Stimulated activated CD8-positive, alpha-beta memory T cell treated with anti-CD3 and anti-CD28 coated beads, Interleukin-15, amount 100 ng/mL, for 48 hours (primary cell): Measurements from ENCODE around the gene RNFT1.
"Not testable (repeated sequence)": the region's sequence is repeated elsewhere in the genome, so short reads cannot be mapped to it uniquely, and the experiment has no call there.

Experiments used
- DNase-seq, 2 donors: peaks; one replicate each; pipeline ENCODE4 v3.0.0-alpha.2; 2020; ENCODE audit warnings: low read depth in 2 of 2

RNFT1 gene

DNA sequence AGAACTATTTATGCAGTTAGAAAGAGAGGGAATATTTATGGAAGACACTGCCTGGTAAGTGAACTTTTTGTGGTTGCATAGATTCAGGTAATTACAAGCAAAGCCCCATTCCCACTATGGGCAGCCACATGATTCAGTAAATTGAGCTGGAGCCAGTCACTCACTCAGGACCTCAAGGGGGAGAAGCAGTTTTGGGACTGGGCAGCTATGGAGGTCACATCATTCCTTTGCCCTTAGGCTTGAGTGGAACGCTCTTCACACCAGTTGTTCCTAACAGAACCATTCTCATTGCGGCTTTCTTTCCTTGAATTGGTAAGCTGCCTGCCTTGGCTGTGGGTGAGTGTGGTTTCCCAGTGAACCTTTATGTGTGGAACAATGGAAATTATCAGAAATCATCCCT lies 34.4 kb downstream of the RNFT1 start:
- DNase-seq: not testable (repeated sequence)

DNA sequence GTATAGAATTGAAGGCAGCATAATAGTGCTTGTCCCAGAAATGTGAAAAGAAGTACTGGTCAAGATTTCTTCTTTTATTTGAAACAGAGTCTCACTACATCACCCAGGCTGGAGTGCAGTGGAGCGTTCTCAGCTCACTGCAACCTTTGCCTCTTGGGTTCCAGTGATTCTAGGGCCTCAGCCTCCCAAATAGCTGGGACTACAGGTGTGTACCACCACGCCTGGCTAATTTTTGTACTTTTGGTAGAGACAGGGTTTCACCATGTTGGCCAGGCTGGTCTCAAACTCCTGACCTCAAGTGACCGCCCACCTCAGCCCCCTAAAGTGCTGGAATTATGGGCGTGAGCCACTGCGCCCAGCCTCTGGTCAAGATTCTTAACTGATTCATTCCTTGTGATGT lies 43.9 kb downstream of the RNFT1 start:
- DNase-seq: not testable (repeated sequence)

DNA sequence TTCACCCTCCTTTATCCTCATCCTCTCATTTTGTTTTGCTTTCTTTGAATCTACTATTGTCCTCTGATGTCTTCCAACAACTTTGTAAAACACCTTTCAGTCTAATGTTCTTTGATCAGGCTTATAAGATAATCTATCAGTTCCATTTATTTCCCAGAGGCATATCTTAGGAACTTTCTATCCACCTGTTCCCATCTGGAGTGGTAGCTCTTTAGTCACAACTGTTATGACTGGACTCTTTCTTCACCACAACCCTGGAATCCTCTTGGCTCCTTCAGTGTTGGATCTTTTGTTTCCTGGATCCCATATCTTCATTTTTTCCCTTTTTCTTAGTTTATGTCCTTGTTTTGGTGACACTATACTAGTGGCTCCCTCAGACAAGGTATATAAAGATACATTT lies 48.1 kb downstream of the RNFT1 start:
- DNase-seq: no peak

DNA sequence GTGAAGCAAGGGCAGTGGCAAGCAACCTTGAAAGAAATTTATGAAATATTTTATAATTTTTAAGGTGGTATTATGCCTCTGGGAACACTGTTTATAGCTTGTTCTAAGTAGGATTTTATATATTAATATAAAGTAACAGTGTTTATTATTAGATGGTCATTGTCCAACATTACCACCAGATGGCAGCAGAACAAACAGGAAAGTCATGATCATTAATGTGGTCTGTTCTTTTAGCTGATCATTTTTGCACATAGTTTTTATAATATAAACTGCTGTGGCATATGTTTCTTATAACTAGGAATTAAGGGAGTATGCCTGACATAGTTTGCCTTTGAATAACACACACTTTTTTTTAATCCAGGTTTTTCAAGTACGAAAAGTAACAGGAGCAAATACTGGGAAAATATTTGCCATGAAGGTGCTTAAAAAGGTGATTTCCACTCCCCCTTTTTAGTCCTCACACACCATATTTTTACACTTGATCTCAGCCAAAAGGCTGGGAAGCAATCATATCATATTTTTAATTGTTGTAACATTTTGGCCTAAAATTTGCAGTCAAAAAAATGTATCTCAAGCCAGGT lies 50.2 kb downstream of the RNFT1 start:
- DNase-seq: no peak

DNA sequence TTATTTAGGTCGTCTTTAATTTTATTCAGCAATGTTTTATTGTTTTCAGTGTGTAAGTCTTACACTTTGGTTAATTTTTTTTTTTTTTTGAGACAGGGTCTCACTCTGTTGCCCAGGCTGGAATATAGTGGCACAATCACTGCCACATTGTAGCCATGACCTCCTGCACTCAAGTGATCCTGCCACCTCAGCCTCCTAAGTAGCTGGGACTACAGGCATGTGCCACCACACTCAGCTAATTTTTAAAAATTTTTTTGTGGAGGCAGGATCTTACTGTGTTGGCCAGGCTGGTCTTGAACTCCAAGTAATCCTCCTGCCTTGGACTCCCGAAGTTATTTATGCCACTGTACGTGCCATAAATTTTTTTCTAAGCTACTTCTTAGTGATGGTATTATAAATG lies 57.1 kb downstream of the RNFT1 start:
- DNase-seq: no peak

DNA sequence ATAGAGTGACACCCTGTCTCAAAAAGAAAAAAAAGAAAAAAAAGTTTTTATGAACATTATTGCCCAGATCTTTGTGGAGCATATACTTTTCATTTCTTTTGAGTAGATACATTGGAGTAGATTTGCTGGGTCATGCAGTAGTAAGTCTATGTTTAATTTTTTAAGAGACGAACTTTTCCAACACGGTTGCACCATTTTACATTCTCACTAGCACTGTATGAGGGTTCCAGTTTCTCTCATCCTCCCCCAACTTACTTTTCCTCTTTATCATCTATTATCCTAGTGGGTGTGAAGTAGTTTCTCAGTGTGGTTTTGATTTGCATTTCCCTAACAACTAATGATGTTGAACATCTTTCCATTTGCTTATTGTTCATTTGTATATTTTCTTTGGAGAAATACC lies 61.1 kb downstream of the RNFT1 start:
- no peak for DNase-seq
